C4-2B (cell line): ENCODE measurements around the gene RPS14.

Experiments
- CTCF ChIP-seq: fragments of 450-650 bp; conservative IDR thresholded peaks from 2 replicates; pipeline ENCODE4 v1.5.1; 2017; ENCODE audit warnings: mild to moderate bottlenecking
- ZFX ChIP-seq: fragments of 450-650 bp; IDR thresholded peaks from 2 replicates; pipeline ENCODE4 v1.6.1; 2017

DNA sequence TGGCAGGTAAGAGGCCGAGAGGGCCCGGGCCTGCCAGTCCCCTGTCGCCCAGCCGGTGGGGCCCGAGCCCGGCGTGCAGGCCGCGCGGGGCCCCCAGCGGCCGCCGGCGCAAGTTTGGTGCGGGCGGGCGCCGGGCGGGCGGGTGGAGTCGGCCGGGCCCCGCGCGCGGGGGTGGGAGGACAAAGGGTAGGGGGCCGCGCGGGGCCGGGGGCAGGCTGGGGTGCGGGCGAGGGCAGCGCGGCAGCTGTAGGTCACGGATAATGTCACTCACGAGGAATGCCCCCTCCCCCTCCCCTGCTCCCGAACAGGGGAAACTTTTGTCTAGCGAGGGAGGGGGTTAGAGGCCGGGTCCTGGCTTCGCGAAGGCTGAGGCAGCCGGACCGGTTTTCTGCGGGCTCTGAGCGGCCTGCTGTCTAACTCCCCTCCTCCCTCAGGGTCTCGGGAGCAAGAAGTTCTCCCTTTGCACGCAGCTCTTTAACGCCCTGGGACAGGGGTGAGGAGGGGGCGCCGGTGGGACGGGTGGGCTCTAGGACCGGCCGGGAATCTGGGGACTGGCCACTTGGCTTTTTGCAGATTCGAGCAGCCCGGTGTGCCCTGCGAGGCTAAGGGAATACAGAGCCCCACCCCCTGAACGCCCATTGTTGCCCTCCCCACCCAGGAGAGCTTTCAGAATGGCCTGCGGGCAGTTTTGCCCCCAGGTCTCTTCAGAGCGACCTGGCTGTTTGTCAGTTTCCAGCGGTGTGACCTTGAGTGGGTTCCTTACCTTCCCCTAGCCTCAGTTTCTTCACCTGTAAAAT is 37.1 kb upstream of the RPS14 start:
- TF ChIP-seq CTCF (no peak), ZFX (peak; percentile 98)
